Testis (tissue), 2 donors: Measurements from ENCODE around the gene SDCBP2.

Source experiments
- CTCF ChIP-seq, 3 experiments: fragments of 450-650 bp in 2 of 3; fragments of 200-600 bp in 1 of 3; sonication (generic) in 1 of 3; IDR thresholded peaks; one replicate each; pipeline ENCODE4 v1.5.1; 2016 to 2019; ENCODE audit warnings: antibody characterized with exemption in 3 of 3, mild to moderate bottlenecking in 2 of 3, moderate library complexity in 1 of 3
- POLR2A ChIP-seq: fragments of 450-650 bp; IDR thresholded peaks from one replicate; pipeline ENCODE4 v1.6.1; 2017; ENCODE audit warnings: antibody characterized with exemption, mild to moderate bottlenecking, moderate library complexity

- TF ChIP-seq CTCF (IDR thresholded peaks at IDR 0.05) (no peak), POLR2A (no peak)
These were observed 3.0 kb upstream of the SDCBP2 start for GRCh38 chr20:1331801-1332453.
